ENCODE results near the gene CCT3.

CCT3 gene

DNA sequence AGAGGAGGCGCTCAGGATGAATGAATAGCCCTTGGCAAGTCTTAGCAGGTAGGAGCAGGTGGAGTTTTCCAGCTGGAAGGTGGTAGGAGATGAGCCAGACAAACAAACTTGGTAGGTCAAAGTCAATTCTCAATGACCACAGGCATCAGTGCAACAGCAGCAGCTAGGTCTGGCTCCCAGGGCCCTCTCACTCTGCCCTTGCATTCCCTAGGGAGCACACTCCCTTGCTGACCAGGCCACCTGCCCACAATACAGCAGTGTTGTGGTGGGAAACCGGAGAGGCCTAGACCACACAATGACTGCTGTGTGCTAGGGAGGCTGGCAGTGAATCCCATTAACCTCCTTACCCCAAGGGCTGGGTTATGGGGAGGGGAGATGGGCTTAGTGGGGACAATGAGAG lies 77.2 kb downstream of the CCT3 start:
- DNase-seq (ENCODE audit: insufficient read length, low spot score), result no peak
- FAIRE-seq, result no peak
- TF ChIP-seq POLR2A (IDR thresholded peaks at IDR 0.05; ENCODE audit: low read depth, low read length), result no peak

DNA sequence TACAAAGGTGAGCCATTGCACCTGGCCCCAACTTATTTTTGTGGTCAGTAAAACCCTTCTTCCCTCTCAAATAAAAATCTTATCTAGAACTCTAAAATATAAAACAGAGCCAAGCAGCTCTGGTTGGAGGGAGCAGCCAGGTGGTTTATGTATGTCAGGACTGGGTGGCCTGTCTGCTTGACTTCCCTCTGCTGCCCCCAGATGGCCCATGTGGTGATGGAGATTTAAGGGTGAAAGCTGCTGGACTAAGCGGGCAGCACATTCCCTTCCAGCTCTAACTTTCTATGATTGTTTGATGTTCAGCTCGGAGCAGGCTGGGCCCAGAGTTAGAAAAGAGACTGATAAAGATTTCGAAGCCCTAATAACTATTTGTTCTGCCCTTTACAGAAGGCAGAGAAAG lies 78.3 kb downstream of the CCT3 start:
- DNase-seq (ENCODE audit: insufficient read length, low spot score) (no peak), FAIRE-seq (no peak)
- TF ChIP-seq POLR2A (IDR thresholded peaks at IDR 0.05; ENCODE audit: low read depth, low read length), result no peak

Data from H54 (cell line).